ENCODE measurements around the gene IFT172.
A peak's percentile ranks its signal among the peaks of the same experiment; 100 is the strongest.
"Not testable (repeated sequence)": the region's sequence is repeated elsewhere in the genome, so short reads cannot be mapped to it uniquely, and the experiment has no call there.

IFT172 gene

GRCh38 chr2:27489498-27490397 is at the start of gene IFT172:
Gene IFT172 (minus strand): TSS chr2:27489743. CDS start chr2:27489653, 90 bp downstream.
- peak; percentile 87 for FAIRE-seq

GRCh38 chr2:27538839-27539450 is 49.4 kb upstream of the IFT172 start:
- FAIRE-seq, result not testable (repeated sequence)

- no peak for FAIRE-seq
Observed at GRCh38 chr2:27537287-27537686, 47.7 kb upstream of the IFT172 start.

- FAIRE-seq, result no peak
Observed at GRCh38 chr2:27531983-27532382, 42.4 kb upstream of the IFT172 start.

GRCh38 chr2:27527182-27527581 is 37.6 kb upstream of the IFT172 start:
- no peak for FAIRE-seq

- no peak for FAIRE-seq
Observed at GRCh38 chr2:27522400-27522945, 32.9 kb upstream of the IFT172 start.

- FAIRE-seq, result no peak
Observed at GRCh38 chr2:27520316-27520715, 30.8 kb upstream of the IFT172 start.

GRCh38 chr2:27518782-27519113 is 29.2 kb upstream of the IFT172 start:
- no peak for FAIRE-seq

GRCh38 chr2:27518113-27518781 is 28.7 kb upstream of the IFT172 start:
- no peak for FAIRE-seq

GRCh38 chr2:27509326-27509725 is 19.8 kb upstream of the IFT172 start:
- no peak for FAIRE-seq

GRCh38 chr2:27507293-27507692 is 17.8 kb upstream of the IFT172 start:
- FAIRE-seq, result no peak

GRCh38 chr2:27506587-27506986 is 17.0 kb upstream of the IFT172 start:
- FAIRE-seq, result no peak

GRCh38 chr2:27502142-27502541 is 12.6 kb upstream of the IFT172 start:
- no peak for FAIRE-seq

- no peak for FAIRE-seq
Observed at GRCh38 chr2:27501042-27501441, 11.5 kb upstream of the IFT172 start.

GRCh38 chr2:27498975-27499374 is 9.4 kb upstream of the IFT172 start:
- FAIRE-seq, result no peak

- no peak for FAIRE-seq
Observed at GRCh38 chr2:27497288-27497627, 7.7 kb upstream of the IFT172 start.

GRCh38 chr2:27496357-27497287 is 7.1 kb upstream of the IFT172 start, which contains the start of gene GCKR:
Gene GCKR (plus strand): TSS chr2:27496839. CDS start chr2:27496905, 66 bp downstream.
- FAIRE-seq, result no peak

- FAIRE-seq, result no peak
Observed at GRCh38 chr2:27495840-27496356, 6.4 kb upstream of the IFT172 start.

GRCh38 chr2:27494944-27495554 is 5.5 kb upstream of the IFT172 start, which contains the start of gene FNDC4:
Gene FNDC4 (minus strand): TSS chr2:27495200. CDS start chr2:27494679, 521 bp downstream.
- FAIRE-seq, result no peak

- no peak for FAIRE-seq
Observed at GRCh38 chr2:27494284-27494943, 4.9 kb upstream of the IFT172 start.

GRCh38 chr2:27493948-27494283 is 4.4 kb upstream of the IFT172 start:
- no peak for FAIRE-seq

Measured in endometrium (tissue), 2 donors.